Measurements from ENCODE around the gene MAD1L1. TPM values are rescaled to one million over a fixed set of nuclear protein-coding genes. Genes with fewer than 3 reads are reported as not detected.

MAD1L1 gene
- total and polyA plus RNA-seq, 2 donors (not counting 3 experiments of a cell fraction or from before 2014, with no cell fraction given): 34.1 to 42.3 TPM

DNA sequence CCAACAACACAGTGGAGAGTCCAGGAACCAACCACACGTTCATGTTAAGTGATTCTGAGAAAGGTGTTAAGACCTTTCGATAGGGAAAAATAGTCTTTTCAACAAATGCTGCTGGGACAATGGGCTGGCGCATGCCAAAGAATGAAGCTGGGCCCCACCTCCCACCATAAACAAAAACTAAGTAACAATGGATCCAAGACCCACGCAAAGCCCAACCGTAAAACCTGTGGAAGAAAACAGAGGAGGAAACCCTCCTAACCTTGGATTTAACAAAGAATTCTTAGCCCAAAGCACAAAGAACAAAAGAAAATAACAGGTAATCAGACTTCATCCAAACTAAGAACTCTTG lies 289.8 kb downstream of the MAD1L1 start:
- Histone ChIP-seq H3K4me1 (ENCODE audit: control insufficient read depth, extremely low read depth, insufficient read depth, low read length) (no peaks in the 10 kb centered on the region), H3K9me1 (replicated peaks; ENCODE audit: control insufficient read depth, extremely low read depth, insufficient read depth, low read length) (no peaks in the 10 kb centered on the region), H2AFZ (ENCODE audit: low read depth, low read length) (no peak overlapping the region), H3K9ac (replicated peaks; ENCODE audit: extremely low read depth, insufficient read depth, low read length) (no peak overlapping the region), H3K36me3 (ENCODE audit: control insufficient read depth in 2 of 2, extremely low read depth in 1 of 2, insufficient read depth in 2 of 2, low read length in 2 of 2) (no peaks in the 10 kb centered on the region), H4K20me1 (replicated peaks; ENCODE audit: control insufficient read depth, extremely low read depth, insufficient read depth, low read length) (no peaks in the 10 kb centered on the region), H3K79me2 (ENCODE audit: control insufficient read depth, insufficient read depth, low read length) (no peaks in the 10 kb centered on the region), H3K27me3 (ENCODE audit: control insufficient read depth in 2 of 2, insufficient read depth in 2 of 2, low read length in 2 of 2) (no peaks in the 10 kb centered on the region), H3K4me2 (ENCODE audit: insufficient read depth, low read length) (no peak overlapping the region), H3K27ac (ENCODE audit: insufficient read depth, low read depth, low read length) (no peak overlapping the region), H3K4me3 (replicated peaks in 1 of 3; ENCODE audit: insufficient read depth in 1 of 3, low read depth in 1 of 3, low read length in 3 of 3) (no peak overlapping the region), H3K9me3 (replicated peaks; ENCODE audit: control insufficient read depth, insufficient read depth, low read length) (no peaks in the 10 kb centered on the region)
- DNase-seq (ENCODE audit: low read depth, low spot score) (peak; percentile 35), FAIRE-seq (no peak)
- BruUV-seq (replicated peaks): no TSS peak
- dilution Hi-C loops (cut with MboI; ENCODE audit: extremely low pct_ligation_motif_present, low sequenced_read_pairs) (no loop called here), intact Hi-C loops (cut with micrococcal nuclease) (no loop called here)
- TF ChIP-seq MYC (IDR thresholded peaks at IDR 0.05; ENCODE audit: low read depth, low read length): no peak
- TF ChIP-seq, protein P1, sequence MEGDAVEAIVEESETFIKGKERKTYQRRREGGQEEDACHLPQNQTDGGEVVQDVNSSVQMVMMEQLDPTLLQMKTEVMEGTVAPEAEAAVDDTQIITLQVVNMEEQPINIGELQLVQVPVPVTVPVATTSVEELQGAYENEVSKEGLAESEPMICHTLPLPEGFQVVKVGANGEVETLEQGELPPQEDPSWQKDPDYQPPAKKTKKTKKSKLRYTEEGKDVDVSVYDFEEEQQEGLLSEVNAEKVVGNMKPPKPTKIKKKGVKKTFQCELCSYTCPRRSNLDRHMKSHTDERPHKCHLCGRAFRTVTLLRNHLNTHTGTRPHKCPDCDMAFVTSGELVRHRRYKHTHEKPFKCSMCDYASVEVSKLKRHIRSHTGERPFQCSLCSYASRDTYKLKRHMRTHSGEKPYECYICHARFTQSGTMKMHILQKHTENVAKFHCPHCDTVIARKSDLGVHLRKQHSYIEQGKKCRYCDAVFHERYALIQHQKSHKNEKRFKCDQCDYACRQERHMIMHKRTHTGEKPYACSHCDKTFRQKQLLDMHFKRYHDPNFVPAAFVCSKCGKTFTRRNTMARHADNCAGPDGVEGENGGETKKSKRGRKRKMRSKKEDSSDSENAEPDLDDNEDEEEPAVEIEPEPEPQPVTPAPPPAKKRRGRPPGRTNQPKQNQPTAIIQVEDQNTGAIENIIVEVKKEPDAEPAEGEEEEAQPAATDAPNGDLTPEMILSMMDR (IDR thresholded peaks at IDR 0.05; ENCODE audit: extremely low read depth in 1 of 2, insufficient read depth in 1 of 2, low read depth in 1 of 2, low read length in 2 of 2): no peak
- TF ChIP-seq, protein P2, sequence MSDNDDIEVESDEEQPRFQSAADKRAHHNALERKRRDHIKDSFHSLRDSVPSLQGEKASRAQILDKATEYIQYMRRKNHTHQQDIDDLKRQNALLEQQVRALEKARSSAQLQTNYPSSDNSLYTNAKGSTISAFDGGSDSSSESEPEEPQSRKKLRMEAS (IDR thresholded peaks at IDR 0.05; ENCODE audit: insufficient read depth, insufficient read length): no peak
- no peak for TF ChIP-seq JUN (IDR thresholded peaks at IDR 0.05; ENCODE audit: borderline replicate concordance, insufficient read depth, insufficient read length, low read depth)
- no peak for TF ChIP-seq POLR2A (IDR thresholded peaks at IDR 0.05; ENCODE audit: low read depth, low read length)
- no peak for TF ChIP-seq POLR2AphosphoS5 (IDR thresholded peaks at IDR 0.05; ENCODE audit: insufficient read depth, low read depth, low read length)
- ChIA-PET POLR2A (no interaction called here), CTCF (no interaction called here)
